Measurements from ENCODE around the gene MAGI2. TPM values are rescaled to one million over a fixed set of nuclear protein-coding genes. Genes with fewer than 3 reads are reported as not detected.

The MAGI2 gene
- total RNA-seq, 1 donor from 2014 or later: 2.5 TPM

DNA sequence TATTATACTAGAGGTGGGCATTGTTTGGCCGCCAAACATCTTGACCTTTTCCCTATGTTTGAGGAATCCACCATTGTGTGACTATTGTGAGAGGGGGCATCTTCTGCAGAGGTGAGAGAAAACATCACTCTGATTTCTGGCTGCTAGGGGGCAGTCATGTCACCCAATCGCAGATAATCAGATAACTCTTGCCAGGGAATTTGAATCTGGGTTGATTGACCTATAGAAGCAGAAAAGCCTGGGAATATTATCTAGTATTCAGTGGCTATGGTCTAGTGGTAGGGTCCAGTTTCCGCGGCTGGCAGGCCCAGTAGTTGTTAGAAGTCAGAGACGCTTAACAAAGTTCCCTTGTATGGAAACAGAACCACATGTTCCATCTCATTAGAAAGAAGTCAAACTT is 846.4 kb downstream of the MAGI2 start:
- H3K4me3 ChIP-seq (ENCODE audit: low read depth, low read length): no peak overlapping the region
- no peak for DNase-seq (ENCODE audit: low read depth)
- TF ChIP-seq, protein P1, sequence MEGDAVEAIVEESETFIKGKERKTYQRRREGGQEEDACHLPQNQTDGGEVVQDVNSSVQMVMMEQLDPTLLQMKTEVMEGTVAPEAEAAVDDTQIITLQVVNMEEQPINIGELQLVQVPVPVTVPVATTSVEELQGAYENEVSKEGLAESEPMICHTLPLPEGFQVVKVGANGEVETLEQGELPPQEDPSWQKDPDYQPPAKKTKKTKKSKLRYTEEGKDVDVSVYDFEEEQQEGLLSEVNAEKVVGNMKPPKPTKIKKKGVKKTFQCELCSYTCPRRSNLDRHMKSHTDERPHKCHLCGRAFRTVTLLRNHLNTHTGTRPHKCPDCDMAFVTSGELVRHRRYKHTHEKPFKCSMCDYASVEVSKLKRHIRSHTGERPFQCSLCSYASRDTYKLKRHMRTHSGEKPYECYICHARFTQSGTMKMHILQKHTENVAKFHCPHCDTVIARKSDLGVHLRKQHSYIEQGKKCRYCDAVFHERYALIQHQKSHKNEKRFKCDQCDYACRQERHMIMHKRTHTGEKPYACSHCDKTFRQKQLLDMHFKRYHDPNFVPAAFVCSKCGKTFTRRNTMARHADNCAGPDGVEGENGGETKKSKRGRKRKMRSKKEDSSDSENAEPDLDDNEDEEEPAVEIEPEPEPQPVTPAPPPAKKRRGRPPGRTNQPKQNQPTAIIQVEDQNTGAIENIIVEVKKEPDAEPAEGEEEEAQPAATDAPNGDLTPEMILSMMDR (IDR thresholded peaks at IDR 0.05; ENCODE audit: insufficient read depth, low read length, poor library complexity, severe bottlenecking): peak; percentile 43
- no peaks in the 10 kb centered on the region for H3K36me3 ChIP-seq (ENCODE audit: control insufficient read depth, insufficient read depth, low read length)
- no peaks in the 10 kb centered on the region for H3K27me3 ChIP-seq (ENCODE audit: control insufficient read depth, insufficient read depth, low read length)

DNA sequence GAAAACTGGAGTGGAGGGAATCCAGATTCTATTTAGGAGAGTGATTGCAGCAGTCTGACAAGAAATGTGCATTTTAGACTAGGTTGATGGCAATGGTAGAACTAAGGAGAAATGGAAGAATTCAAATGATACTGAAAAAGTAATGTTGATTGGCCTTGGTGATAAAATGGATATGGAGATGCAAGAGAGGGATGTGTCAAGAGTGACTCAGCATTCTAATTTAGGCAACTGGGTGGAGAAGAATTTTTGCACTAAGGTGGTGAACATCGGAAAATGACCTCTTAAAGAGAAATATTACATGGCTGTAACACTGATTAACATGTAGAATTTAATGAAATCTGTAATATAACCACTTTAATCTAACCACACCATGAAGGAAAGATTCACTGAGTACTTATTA is 848.3 kb downstream of the MAGI2 start:
- Histone ChIP-seq H3K36me3 (ENCODE audit: control insufficient read depth, insufficient read depth, low read length) (no peaks in the 10 kb centered on the region), H3K4me3 (ENCODE audit: low read depth, low read length) (no peak overlapping the region), H3K27me3 (ENCODE audit: control insufficient read depth, insufficient read depth, low read length) (no peaks in the 10 kb centered on the region)
- TF ChIP-seq, protein P1 (IDR thresholded peaks at IDR 0.05; ENCODE audit: insufficient read depth, low read length, poor library complexity, severe bottlenecking): no peak
- DNase-seq (ENCODE audit: low read depth): no peak

DNA sequence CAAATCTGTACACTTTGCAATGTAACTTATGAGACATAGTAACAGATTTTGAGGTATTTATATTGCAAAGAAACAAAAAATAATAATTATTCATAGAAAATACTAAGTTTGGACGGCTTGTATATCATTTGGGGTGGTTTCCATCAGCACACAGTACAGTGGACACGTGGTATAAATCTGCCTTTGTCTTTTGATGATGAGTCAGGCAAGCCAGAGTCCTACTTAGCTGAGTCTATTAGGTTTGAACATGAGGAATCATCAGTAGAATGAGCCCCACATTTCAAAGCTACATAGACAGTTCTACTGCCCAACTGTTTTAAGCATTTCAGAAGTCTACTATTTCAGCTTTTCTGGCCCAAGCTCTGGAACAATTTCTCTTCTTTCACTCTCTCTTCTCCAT is 851.7 kb downstream of the MAGI2 start:
- DNase-seq (ENCODE audit: low read depth): no peak
- H3K4me3 ChIP-seq (ENCODE audit: low read depth, low read length): no peak overlapping the region
- TF ChIP-seq, protein P1 (IDR thresholded peaks at IDR 0.05; ENCODE audit: insufficient read depth, low read length, poor library complexity, severe bottlenecking): no peak
- H3K27me3 ChIP-seq (ENCODE audit: control insufficient read depth, insufficient read depth, low read length): no peaks in the 10 kb centered on the region
- H3K36me3 ChIP-seq (ENCODE audit: control insufficient read depth, insufficient read depth, low read length): no peaks in the 10 kb centered on the region

DNA sequence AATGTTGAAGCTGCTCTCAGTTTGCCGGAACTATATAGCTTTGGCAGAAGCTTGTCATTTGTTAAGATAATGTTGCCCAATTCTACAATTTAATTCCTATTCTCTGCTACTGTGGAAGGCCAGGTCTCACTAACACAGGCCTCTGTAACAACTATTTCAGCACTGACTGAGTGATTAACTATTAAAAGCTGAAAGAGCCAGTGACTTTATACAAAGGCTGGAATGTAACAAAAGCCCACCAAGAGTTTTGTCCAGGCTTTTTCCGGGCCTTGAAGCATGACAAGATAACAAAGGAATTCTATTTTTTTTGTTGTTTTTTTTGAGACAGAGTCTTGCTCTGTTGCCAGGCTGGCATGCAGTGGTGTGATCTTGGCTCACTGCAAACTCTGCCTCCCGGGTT is 859.3 kb downstream of the MAGI2 start:
- no peak overlapping the region for H3K4me3 ChIP-seq (ENCODE audit: low read depth, low read length)
- peak; percentile 28 for DNase-seq (ENCODE audit: low read depth)
- TF ChIP-seq, protein P1 (IDR thresholded peaks at IDR 0.05; ENCODE audit: insufficient read depth, low read length, poor library complexity, severe bottlenecking): no peak
- H3K36me3 ChIP-seq (ENCODE audit: control insufficient read depth, insufficient read depth, low read length): no peaks in the 10 kb centered on the region
- H3K27me3 ChIP-seq (ENCODE audit: control insufficient read depth, insufficient read depth, low read length): no peaks in the 10 kb centered on the region

DNA sequence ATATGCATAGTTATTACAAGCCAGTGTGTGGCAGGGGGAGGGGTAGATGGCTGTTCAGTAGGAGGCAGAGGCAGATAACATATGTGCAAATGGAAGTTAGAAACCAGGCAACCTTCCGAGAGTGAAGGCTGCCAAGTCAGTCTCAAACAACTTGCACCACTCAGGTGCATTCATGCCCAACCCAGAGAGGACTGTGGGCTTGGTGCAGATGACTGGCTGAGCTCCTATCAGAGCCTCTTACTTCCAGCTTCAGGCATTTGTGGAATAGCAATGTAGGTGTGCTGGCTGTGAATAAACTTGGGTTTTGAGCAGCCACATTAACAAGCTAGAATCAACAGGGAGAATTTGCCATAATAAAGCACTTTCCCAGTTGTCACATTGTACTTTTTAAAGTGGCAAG is 865.1 kb downstream of the MAGI2 start:
- Histone ChIP-seq H3K36me3 (ENCODE audit: control insufficient read depth, insufficient read depth, low read length) (no peaks in the 10 kb centered on the region), H3K4me3 (ENCODE audit: low read depth, low read length) (no peak overlapping the region), H3K27me3 (ENCODE audit: control insufficient read depth, insufficient read depth, low read length) (no peaks in the 10 kb centered on the region)
- TF ChIP-seq, protein P1 (IDR thresholded peaks at IDR 0.05; ENCODE audit: insufficient read depth, low read length, poor library complexity, severe bottlenecking): no peak
- no peak for DNase-seq (ENCODE audit: low read depth)

DNA sequence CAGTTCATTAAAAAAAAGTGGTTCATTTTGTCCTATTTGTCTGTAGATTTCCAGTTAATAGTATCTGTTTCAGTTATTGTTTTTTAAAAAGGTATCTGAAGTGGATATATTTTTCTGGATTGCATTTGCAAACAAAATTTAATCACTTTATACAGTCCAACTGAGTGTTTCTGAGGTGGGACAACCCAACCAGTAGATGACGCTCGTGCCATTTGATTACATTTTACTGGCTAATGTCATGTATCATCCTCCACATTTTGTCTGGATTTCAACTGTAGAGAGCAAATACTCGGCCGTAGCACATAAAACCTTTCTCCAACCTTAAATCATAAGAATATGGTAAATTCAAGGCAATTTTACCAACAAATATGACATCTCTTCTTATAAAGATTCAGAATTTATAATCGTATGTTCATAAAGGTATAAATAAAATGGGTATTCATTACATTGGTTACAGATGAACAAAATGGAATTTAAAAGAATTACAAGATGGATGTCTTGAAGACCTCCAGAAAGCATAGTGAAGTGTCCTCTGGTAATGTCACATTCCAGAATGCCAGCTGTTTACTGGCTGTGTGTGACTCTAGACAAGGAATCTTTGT is 865.9 kb downstream of the MAGI2 start:
- Histone ChIP-seq H3K36me3 (ENCODE audit: control insufficient read depth, insufficient read depth, low read length) (no peaks in the 10 kb centered on the region), H3K27me3 (ENCODE audit: control insufficient read depth, insufficient read depth, low read length) (no peaks in the 10 kb centered on the region), H3K4me3 (ENCODE audit: low read depth, low read length) (no peak overlapping the region)
- no peak for DNase-seq (ENCODE audit: low read depth)
- TF ChIP-seq, protein P1 (IDR thresholded peaks at IDR 0.05; ENCODE audit: insufficient read depth, low read length, poor library complexity, severe bottlenecking): no peak

Measured in kidney epithelial cell (primary cell).